Right lobe of liver (tissue), 4 donors: ENCODE data around the gene TBC1D12.

ENCODE experiments used
- CTCF ChIP-seq, 4 donors: fragments of 200-600 bp in 3 of 4; fragments of 450-650 bp in 1 of 4; IDR thresholded peaks; one replicate each; pipeline versions ENCODE4 v1.5.1 to v1.8.0; 2016 to 2022; ENCODE audit warnings: antibody characterized with exemption in 4 of 4, mild to moderate bottlenecking in 2 of 4
- POLR2A ChIP-seq: fragments of 450-650 bp; IDR thresholded peaks from one replicate; pipeline ENCODE4 v1.6.1; 2017; ENCODE audit warnings: antibody characterized with exemption, mild to moderate bottlenecking
- donor health status: DM: no; HTN: no; CAD: no.
- donor health status: DM: no; HTN: no; CAD: no.
- donor health status: DM: no; HTN: yes; CAD: no.

- no peak for TF ChIP-seq POLR2A
- TF ChIP-seq CTCF (IDR thresholded peaks at IDR 0.05), result no peak
These were observed 18.2 kb downstream of the TBC1D12 start for GRCh38 chr10:94420516-94420915.
